ENCODE data around the gene SLC28A3. TPM values are rescaled to one million over a fixed set of nuclear protein-coding genes. Genes with fewer than 3 reads are reported as not detected.

SLC28A3 gene
- total and polyA plus RNA-seq, 2 experiments from 2014 or later: not detected

DNA sequence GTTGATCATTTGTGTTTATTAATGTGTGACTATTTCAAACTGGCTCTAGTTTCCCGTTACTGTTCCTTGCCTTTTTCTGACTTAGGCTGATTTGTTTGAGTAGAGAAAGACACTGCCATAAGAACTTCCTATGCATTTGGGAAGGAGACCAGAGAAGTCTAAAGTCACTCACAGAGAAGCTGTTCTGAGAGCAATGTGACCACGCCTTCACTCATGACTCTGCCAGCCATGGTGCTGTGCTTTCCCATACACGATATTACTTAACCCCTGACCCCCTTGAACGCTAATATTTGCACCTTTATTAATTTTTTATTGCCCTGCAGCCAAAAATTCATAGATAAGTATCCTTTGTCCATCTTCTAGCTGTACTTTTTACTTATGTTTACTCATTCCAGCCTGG is 20.9 kb downstream of the SLC28A3 start (continued):
- TF ChIP-seq, protein P1, sequence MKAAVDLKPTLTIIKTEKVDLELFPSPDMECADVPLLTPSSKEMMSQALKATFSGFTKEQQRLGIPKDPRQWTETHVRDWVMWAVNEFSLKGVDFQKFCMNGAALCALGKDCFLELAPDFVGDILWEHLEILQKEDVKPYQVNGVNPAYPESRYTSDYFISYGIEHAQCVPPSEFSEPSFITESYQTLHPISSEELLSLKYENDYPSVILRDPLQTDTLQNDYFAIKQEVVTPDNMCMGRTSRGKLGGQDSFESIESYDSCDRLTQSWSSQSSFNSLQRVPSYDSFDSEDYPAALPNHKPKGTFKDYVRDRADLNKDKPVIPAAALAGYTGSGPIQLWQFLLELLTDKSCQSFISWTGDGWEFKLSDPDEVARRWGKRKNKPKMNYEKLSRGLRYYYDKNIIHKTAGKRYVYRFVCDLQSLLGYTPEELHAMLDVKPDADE (IDR thresholded peaks at IDR 0.05): no peak

- H3K4me1 Mint-ChIP-seq: no peaks in the 10 kb centered on the region
- no peak overlapping the region for H3K27ac Mint-ChIP-seq
- H4K20me1 ChIP-seq (replicated peaks; ENCODE audit: insufficient read depth): no peaks in the 10 kb centered on the region
- no peaks in the 10 kb centered on the region for H3K79me2 ChIP-seq (replicated peaks; ENCODE audit: insufficient read depth)
- DNase-seq (ENCODE audit: low spot score) (no peak), ATAC-seq (no peak)
- H3K27ac ChIP-seq (ENCODE audit: low read depth): no peak overlapping the region
- no peaks in the 10 kb centered on the region for H3K4me1 ChIP-seq (ENCODE audit: insufficient read depth)
- no peak overlapping the region for H3K4me3 Mint-ChIP-seq
- peaks cover 5% of the 10 kb centered on the region for H3K27me3 Mint-ChIP-seq (ENCODE audit: insufficient read depth, low read depth, poor library complexity)
- no peaks in the 10 kb centered on the region for H3K36me3 Mint-ChIP-seq (ENCODE audit: low read depth)
- no peak overlapping the region for H2AFZ ChIP-seq
- H3K36me3 ChIP-seq (ENCODE audit: insufficient read depth): no peaks in the 10 kb centered on the region
- H3K9me3 Mint-ChIP-seq: no peaks in the 10 kb centered on the region
- no peaks in the 10 kb centered on the region for H3K27me3 ChIP-seq (ENCODE audit: insufficient read depth)
- H3K4me2 ChIP-seq: no peak overlapping the region
- H3K4me3 ChIP-seq: no peak overlapping the region
- no peak for TF ChIP-seq EZH2 (IDR thresholded peaks at IDR 0.05; ENCODE audit: low read depth, unreplicated experiment)
- no peak for TF ChIP-seq NANOG (IDR thresholded peaks at IDR 0.05; ENCODE audit: borderline replicate concordance)
- TF ChIP-seq, protein P2, sequence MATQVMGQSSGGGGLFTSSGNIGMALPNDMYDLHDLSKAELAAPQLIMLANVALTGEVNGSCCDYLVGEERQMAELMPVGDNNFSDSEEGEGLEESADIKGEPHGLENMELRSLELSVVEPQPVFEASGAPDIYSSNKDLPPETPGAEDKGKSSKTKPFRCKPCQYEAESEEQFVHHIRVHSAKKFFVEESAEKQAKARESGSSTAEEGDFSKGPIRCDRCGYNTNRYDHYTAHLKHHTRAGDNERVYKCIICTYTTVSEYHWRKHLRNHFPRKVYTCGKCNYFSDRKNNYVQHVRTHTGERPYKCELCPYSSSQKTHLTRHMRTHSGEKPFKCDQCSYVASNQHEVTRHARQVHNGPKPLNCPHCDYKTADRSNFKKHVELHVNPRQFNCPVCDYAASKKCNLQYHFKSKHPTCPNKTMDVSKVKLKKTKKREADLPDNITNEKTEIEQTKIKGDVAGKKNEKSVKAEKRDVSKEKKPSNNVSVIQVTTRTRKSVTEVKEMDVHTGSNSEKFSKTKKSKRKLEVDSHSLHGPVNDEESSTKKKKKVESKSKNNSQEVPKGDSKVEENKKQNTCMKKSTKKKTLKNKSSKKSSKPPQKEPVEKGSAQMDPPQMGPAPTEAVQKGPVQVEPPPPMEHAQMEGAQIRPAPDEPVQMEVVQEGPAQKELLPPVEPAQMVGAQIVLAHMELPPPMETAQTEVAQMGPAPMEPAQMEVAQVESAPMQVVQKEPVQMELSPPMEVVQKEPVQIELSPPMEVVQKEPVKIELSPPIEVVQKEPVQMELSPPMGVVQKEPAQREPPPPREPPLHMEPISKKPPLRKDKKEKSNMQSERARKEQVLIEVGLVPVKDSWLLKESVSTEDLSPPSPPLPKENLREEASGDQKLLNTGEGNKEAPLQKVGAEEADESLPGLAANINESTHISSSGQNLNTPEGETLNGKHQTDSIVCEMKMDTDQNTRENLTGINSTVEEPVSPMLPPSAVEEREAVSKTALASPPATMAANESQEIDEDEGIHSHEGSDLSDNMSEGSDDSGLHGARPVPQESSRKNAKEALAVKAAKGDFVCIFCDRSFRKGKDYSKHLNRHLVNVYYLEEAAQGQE (IDR thresholded peaks at IDR 0.05; ENCODE audit: unreplicated experiment): no peak
- no peak for TF ChIP-seq ZNF331 (CRISPR knock-in tag; IDR thresholded peaks at IDR 0.05; ENCODE audit: low read depth)
- TF ChIP-seq POLR2AphosphoS5 (IDR thresholded peaks at IDR 0.05; ENCODE audit: low read depth): no peak
- TF ChIP-seq, protein P3, sequence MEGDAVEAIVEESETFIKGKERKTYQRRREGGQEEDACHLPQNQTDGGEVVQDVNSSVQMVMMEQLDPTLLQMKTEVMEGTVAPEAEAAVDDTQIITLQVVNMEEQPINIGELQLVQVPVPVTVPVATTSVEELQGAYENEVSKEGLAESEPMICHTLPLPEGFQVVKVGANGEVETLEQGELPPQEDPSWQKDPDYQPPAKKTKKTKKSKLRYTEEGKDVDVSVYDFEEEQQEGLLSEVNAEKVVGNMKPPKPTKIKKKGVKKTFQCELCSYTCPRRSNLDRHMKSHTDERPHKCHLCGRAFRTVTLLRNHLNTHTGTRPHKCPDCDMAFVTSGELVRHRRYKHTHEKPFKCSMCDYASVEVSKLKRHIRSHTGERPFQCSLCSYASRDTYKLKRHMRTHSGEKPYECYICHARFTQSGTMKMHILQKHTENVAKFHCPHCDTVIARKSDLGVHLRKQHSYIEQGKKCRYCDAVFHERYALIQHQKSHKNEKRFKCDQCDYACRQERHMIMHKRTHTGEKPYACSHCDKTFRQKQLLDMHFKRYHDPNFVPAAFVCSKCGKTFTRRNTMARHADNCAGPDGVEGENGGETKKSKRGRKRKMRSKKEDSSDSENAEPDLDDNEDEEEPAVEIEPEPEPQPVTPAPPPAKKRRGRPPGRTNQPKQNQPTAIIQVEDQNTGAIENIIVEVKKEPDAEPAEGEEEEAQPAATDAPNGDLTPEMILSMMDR (conservative IDR thresholded peaks at IDR 0.05; ENCODE audit: low read depth in 2 of 2): no peak
- no peaks in the 10 kb centered on the region for H3F3A ChIP-seq (replicated peaks; ENCODE audit: low read depth)
- no peaks in the 10 kb centered on the region for H3K9me2 ChIP-seq (ENCODE audit: insufficient read depth)
These were observed 21.6 kb downstream of the SLC28A3 start for GRCh38 chr9:84318981-84319380.

- peak; percentile 59 for ATAC-seq
- Mint-ChIP-seq H3K27me3 (ENCODE audit: insufficient read depth, low read depth, poor library complexity) (peaks cover 5% of the 10 kb centered on the region), H3K36me3 (ENCODE audit: low read depth) (no peaks in the 10 kb centered on the region), H3K27ac (no peak overlapping the region), H3K9me3 (no peaks in the 10 kb centered on the region), H3K4me1 (no peaks in the 10 kb centered on the region), H3K4me3 (no peak overlapping the region)
- H3F3A ChIP-seq (replicated peaks; ENCODE audit: low read depth): no peaks in the 10 kb centered on the region
- no peaks in the 10 kb centered on the region for H4K20me1 ChIP-seq (replicated peaks; ENCODE audit: insufficient read depth)
- no peak overlapping the region for H3K4me3 ChIP-seq
- H3K79me2 ChIP-seq (replicated peaks; ENCODE audit: insufficient read depth): no peaks in the 10 kb centered on the region
- no peaks in the 10 kb centered on the region for H3K9me2 ChIP-seq (ENCODE audit: insufficient read depth)
- no peaks in the 10 kb centered on the region for H3K36me3 ChIP-seq (ENCODE audit: insufficient read depth)
- H3K4me2 ChIP-seq: no peak overlapping the region
- peak; percentile 41 for DNase-seq (ENCODE audit: low spot score)
- no peak overlapping the region for H2AFZ ChIP-seq
- no peaks in the 10 kb centered on the region for H3K4me1 ChIP-seq (ENCODE audit: insufficient read depth)
- no peaks in the 10 kb centered on the region for H3K27me3 ChIP-seq (ENCODE audit: insufficient read depth)
- H3K27ac ChIP-seq (ENCODE audit: low read depth): no peak overlapping the region
- no peak for TF ChIP-seq EZH2 (IDR thresholded peaks at IDR 0.05; ENCODE audit: low read depth, unreplicated experiment)
- TF ChIP-seq POLR2AphosphoS5 (IDR thresholded peaks at IDR 0.05; ENCODE audit: low read depth): no peak
- no peak for TF ChIP-seq ZNF114 (CRISPR knock-in tag; IDR thresholded peaks at IDR 0.05)
- TF ChIP-seq, protein P3 (conservative IDR thresholded peaks at IDR 0.05; ENCODE audit: low read depth in 2 of 2): peak; percentile 43 to 60
These were observed 23.0 kb downstream of the SLC28A3 start for GRCh38 chr9:84317563-84317962.

All from GM23338 (cell line).